Tibial artery (tissue), 4 donors: ENCODE measurements around the gene IREB2.
A peak's percentile ranks its signal among the peaks of the same experiment; 100 is the strongest.

Source experiments
- DNase-seq, 2 donors: peaks; one replicate each; pipeline ENCODE4 v3.0.0-alpha.2; 2019
- H3K27ac ChIP-seq, 2 donors: fragments of 200-600 bp; sonication (generic) in 1 of 2; 1 replicate in 1 of 2; 2 replicates in 1 of 2; pipeline ENCODE4 v1.5.1; 2018 to 2019; ENCODE audit warnings: mild to moderate bottlenecking in 1 of 2
- H3K27me3 ChIP-seq, 2 donors: fragments of 200-600 bp; sonication (generic) in 1 of 2; one replicate each; pipeline versions ENCODE4 v1.5.1 to v1.6.0; 2016 to 2019
- H3K36me3 ChIP-seq, 3 donors: fragments of 200-600 bp; sonication (generic) in 2 of 3; one replicate each; pipeline ENCODE4 v1.5.1; 2016 to 2019; ENCODE audit warnings: mild to moderate bottlenecking in 2 of 3
- H3K4me1 ChIP-seq, 4 donors: fragments of 200-600 bp; sonication (generic) in 2 of 4; 1 replicate in 3 of 4; 2 replicates in 1 of 4; pipeline ENCODE4 v1.5.1; 2016 to 2019
- H3K4me3 ChIP-seq, 2 donors: fragments of 200-600 bp; sonication (generic) in 1 of 2; 1 replicate in 1 of 2; 2 replicates in 1 of 2; pipeline ENCODE4 v1.5.1; 2018 to 2019; ENCODE audit warnings: mild to moderate bottlenecking in 2 of 2
- H3K9me3 ChIP-seq, 3 donors: fragments of 200-600 bp; sonication (generic) in 1 of 3; one replicate each; pipeline ENCODE4 v1.5.1; 2016 to 2019
- intact Hi-C: fragments of 100-400 bp; cut with DNase I; formaldehyde crosslinking; loops from one replicate; pipeline ENCODE4 v1.15.0; 2023; ENCODE audit warnings: low total_unique reads
- TF ChIP-seq, protein P1 (sequence below), 2 experiments: fragments of 200-600 bp in 1 of 2; fragments of 450-650 bp in 1 of 2; IDR thresholded peaks; one replicate each; pipeline ENCODE4 v1.5.1; 2017 to 2019; ENCODE audit warnings: antibody characterized with exemption in 2 of 2, mild to moderate bottlenecking in 1 of 2, moderate library complexity in 1 of 2

The IREB2 gene

DNA sequence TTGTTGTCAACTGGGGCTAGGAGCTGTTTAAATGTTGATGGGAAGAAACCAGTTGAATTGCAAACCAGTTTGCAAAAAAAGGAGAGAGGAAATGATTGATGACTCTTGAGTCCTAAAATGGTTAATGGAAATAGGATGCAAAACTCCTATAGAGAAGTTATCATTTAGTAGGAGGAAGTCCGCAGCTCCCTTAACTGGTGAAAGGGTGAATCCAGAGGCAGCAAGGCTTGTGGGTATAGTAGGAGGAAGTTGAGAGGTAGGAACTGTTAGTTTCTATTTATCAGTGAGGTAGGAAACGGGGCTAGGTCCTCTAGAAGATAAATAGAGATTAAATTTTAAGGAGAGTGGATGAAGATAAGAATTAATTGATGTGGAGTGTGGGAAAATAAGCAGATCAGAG, 15.4 kb downstream of the IREB2 start:
- intact Hi-C loops: no loop called here
- H3K9me3 ChIP-seq: no peaks in the 10 kb centered on the region
- H3K36me3 ChIP-seq: no peaks in the 10 kb centered on the region
- peaks cover 0 to 71% (median 26%) of the 10 kb centered on the region in 4 donors for H3K4me1 ChIP-seq
- no peak overlapping the region for H3K27ac ChIP-seq
- TF ChIP-seq, protein P1, sequence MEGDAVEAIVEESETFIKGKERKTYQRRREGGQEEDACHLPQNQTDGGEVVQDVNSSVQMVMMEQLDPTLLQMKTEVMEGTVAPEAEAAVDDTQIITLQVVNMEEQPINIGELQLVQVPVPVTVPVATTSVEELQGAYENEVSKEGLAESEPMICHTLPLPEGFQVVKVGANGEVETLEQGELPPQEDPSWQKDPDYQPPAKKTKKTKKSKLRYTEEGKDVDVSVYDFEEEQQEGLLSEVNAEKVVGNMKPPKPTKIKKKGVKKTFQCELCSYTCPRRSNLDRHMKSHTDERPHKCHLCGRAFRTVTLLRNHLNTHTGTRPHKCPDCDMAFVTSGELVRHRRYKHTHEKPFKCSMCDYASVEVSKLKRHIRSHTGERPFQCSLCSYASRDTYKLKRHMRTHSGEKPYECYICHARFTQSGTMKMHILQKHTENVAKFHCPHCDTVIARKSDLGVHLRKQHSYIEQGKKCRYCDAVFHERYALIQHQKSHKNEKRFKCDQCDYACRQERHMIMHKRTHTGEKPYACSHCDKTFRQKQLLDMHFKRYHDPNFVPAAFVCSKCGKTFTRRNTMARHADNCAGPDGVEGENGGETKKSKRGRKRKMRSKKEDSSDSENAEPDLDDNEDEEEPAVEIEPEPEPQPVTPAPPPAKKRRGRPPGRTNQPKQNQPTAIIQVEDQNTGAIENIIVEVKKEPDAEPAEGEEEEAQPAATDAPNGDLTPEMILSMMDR (IDR thresholded peaks at IDR 0.05): no peak
- H3K27me3 ChIP-seq: no peaks in the 10 kb centered on the region
- H3K4me3 ChIP-seq: no peak overlapping the region
- no peak for DNase-seq

DNA sequence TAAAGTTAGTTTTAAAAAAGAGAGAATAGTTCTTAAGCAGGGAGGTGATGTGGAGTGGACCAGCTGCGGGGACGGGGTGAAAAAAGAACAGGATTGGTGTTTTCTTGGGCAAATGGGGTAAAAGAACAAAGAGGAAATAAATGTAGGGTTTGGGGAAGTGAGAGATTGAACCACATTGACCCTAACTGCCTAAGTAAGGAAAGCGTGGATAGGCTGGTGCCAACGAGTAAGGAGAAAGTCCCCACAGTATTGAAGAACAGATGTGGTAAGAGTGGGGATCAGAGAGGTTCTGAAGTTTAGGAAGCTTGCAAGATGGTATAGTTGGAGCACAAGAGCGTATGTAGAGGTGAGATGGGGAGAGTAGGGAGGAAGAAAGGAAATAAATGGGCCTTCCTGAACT, 17.0 kb downstream of the IREB2 start:
- Histone ChIP-seq H3K4me3 (no peak overlapping the region), H3K27me3 (no peaks in the 10 kb centered on the region), H3K27ac (peak overlapping the region in 1 of 2 donors; percentile 36), H3K36me3 (no peaks in the 10 kb centered on the region), H3K9me3 (no peaks in the 10 kb centered on the region), H3K4me1 (peaks cover 0 to 57% (median 23%) of the 10 kb centered on the region in 4 donors)
- TF ChIP-seq, protein P1 (IDR thresholded peaks at IDR 0.05): no peak
- intact Hi-C loops: no loop called here
- no peak for DNase-seq

DNA sequence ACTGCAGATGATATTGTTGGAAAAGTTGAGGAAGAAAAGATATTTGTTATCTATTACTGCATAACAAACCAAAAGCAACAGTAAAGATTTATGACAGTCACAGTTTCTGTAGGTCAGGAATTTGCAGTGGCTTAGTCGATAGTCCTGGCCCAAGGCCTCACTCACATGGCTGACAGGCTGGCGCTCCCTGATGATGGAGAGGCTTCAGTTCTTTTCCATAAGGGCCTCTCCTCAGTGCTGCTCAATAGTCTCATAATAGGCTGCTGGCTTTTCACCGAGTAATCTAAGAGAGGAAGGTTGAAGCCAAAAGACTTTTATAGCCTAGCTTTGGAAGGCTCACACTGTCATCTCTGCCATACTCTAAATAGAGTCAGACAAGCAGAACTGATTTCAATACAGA, 17.7 kb downstream of the IREB2 start:
- peak overlapping the region; percentile 22 to 36 for H3K27ac ChIP-seq
- DNase-seq: no peak

DNA sequence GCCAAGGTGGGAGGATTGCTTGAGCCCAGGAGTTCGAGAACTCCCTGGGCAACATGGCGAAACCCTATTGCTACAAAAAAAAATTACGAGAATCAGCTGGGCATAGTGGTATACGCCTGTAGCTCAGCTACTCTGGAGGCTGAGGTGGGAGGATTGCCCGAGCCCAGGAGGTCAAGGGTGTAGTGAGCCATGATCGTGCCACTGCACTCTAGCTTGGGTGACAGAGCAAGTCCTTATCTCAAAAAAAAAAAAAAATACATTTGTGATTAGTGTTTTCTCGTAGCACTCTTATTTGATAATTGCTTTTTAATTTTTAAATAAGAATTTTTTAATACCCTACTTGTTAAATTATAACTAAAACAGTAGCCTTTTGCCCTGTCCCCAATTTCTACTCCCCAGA, 18.4 kb downstream of the IREB2 start:
- TF ChIP-seq, protein P1 (IDR thresholded peaks at IDR 0.05): no peak
- no peak for DNase-seq
- Histone ChIP-seq H3K36me3 (no peaks in the 10 kb centered on the region), H3K4me1 (peaks cover 0 to 53% (median 23%) of the 10 kb centered on the region in 4 donors), H3K4me3 (no peak overlapping the region), H3K27me3 (no peaks in the 10 kb centered on the region), H3K27ac (peak overlapping the region; percentile 22 to 36), H3K9me3 (no peaks in the 10 kb centered on the region)
- intact Hi-C loops: no loop called here

More for the DNA sequence above, 17.7 kb downstream of the IREB2 start:
- H3K4me1 ChIP-seq: peaks cover 0 to 53% (median 23%) of the 10 kb centered on the region in 4 donors
- no peaks in the 10 kb centered on the region for H3K27me3 ChIP-seq
- TF ChIP-seq, protein P1 (IDR thresholded peaks at IDR 0.05): no peak
- no peak overlapping the region for H3K4me3 ChIP-seq
- intact Hi-C loops: no loop called here
- no peaks in the 10 kb centered on the region for H3K36me3 ChIP-seq
- no peaks in the 10 kb centered on the region for H3K9me3 ChIP-seq

DNA sequence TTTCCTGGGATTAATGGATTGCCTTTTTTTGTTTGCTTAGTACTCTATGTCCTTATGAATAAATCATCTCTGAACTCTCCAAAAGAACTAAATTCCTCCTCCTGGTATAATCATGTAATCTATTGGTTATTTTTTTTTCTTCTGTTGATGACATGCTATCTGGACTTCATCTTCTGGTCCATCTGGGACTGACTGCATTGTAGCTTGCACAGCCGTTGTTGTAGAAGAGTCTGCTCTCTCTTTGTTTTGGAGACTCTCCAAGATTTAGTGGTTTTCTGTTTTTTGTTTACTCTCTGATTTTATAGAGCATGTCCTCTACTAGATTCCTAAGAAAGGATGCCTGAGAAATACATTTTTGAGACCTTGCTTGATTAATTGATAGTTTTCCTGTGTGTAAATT, 19.1 kb downstream of the IREB2 start:
- TF ChIP-seq, protein P1 (IDR thresholded peaks at IDR 0.05): no peak
- Histone ChIP-seq H3K36me3 (no peaks in the 10 kb centered on the region), H3K27me3 (no peaks in the 10 kb centered on the region), H3K4me1 (peaks cover 0 to 53% (median 23%) of the 10 kb centered on the region in 4 donors), H3K9me3 (no peaks in the 10 kb centered on the region), H3K27ac (no peak overlapping the region), H3K4me3 (no peak overlapping the region)
- intact Hi-C loops: no loop called here
- no peak for DNase-seq

DNA sequence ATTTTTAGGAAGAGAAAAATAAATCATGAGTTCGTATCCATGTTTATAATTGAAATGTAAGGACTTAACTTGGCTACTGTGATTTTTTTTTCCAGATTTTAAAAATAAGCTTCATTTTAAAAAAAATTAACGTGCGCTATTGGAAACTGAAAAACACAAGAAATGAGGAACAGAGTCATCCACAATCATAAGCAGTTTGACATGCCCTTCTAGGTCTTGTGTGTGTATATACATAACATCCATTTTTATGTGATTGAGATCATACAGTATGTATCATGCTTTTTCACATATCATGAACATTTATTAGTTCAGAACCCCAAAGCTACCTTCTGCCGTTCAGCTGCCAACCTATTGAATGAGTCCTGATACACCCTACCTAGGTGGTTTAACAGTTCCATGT, 22.7 kb downstream of the IREB2 start:
- H3K4me1 ChIP-seq: peaks cover 0 to 25% (median 9%) of the 10 kb centered on the region in 4 donors
- TF ChIP-seq, protein P1 (IDR thresholded peaks at IDR 0.05): no peak
- H3K9me3 ChIP-seq: no peaks in the 10 kb centered on the region
- no peak overlapping the region for H3K27ac ChIP-seq
- H3K4me3 ChIP-seq: no peak overlapping the region
- no peak for DNase-seq
- intact Hi-C loops: no loop called here
- H3K36me3 ChIP-seq: peaks cover 0 to 24% (median 21%) of the 10 kb centered on the region in 3 donors
- H3K27me3 ChIP-seq: no peaks in the 10 kb centered on the region
